GM12872 (cell line): Measurements from ENCODE around the gene UTP3.

ENCODE experiments used
- TF ChIP-seq, protein P1 (sequence below): IDR thresholded peaks from 3 replicates; pipeline ENCODE4 v1.5.1; 2011; ENCODE audit warnings: low read depth, mild to moderate bottlenecking, low read length, moderate library complexity; ENCODE audit not compliant: insufficient read depth

UTP3 gene

GRCh38 chr4:70678383-70678999 lies 9.8 kb upstream of the UTP3 start:
- TF ChIP-seq, protein P1, sequence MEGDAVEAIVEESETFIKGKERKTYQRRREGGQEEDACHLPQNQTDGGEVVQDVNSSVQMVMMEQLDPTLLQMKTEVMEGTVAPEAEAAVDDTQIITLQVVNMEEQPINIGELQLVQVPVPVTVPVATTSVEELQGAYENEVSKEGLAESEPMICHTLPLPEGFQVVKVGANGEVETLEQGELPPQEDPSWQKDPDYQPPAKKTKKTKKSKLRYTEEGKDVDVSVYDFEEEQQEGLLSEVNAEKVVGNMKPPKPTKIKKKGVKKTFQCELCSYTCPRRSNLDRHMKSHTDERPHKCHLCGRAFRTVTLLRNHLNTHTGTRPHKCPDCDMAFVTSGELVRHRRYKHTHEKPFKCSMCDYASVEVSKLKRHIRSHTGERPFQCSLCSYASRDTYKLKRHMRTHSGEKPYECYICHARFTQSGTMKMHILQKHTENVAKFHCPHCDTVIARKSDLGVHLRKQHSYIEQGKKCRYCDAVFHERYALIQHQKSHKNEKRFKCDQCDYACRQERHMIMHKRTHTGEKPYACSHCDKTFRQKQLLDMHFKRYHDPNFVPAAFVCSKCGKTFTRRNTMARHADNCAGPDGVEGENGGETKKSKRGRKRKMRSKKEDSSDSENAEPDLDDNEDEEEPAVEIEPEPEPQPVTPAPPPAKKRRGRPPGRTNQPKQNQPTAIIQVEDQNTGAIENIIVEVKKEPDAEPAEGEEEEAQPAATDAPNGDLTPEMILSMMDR: no peak

DNA sequence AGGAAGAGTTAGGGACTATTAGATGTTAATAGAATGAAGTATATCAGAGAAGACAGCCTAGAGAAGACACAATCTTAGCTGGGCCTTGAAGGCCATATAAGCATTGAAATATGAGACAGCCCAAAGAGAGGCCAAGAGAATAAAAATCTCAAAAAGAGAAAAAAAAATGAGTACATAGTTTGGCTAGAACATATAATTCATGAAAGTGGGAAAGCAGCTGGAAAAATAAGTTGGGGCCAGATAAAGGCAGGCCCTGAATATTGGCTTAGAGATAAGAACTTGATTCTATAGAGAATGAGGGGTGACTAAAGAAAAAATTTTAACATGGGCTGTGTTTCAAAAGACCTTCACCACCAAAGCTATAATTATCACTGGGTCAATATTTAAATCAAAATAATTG lies 7.4 kb upstream of the UTP3 start:
- TF ChIP-seq, protein P1: no peak

DNA sequence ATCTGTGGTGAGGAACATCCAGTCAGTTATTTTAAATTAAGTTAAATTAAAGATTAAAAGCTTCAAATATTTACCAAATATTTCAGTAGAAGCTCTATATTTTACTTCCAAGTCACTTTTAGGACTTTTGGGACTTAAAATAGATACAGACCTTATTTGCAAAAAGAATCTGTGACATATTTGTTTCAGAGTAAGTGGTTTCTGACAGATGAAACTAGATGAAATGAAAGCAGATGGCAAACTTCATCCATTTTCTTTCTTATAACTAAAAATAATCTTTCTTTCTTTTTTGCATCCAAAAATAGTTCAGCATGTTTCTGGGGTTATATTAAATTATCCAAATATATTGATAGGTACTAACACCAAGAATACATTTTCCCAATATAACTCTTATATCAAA lies 6.6 kb upstream of the UTP3 start:
- TF ChIP-seq, protein P1: no peak

GRCh38 chr4:70687392-70687791 lies 940 bp upstream of the UTP3 start:
- TF ChIP-seq, protein P1: no peak

DNA sequence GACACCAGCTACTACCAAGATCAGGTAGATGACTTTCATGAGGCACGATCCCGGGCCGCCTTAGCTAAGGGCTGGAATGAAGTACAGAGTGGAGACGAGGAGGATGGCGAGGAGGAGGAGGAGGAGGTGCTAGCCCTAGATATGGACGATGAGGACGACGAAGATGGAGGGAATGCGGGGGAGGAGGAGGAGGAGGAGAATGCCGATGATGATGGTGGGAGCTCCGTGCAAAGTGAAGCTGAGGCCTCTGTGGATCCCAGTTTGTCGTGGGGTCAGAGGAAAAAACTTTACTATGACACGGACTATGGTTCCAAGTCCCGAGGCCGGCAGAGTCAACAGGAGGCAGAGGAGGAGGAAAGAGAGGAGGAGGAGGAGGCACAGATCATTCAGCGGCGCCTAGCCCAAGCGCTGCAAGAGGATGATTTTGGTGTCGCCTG lies 481 bp downstream of the UTP3 start:
- TF ChIP-seq, protein P1: no peak

DNA sequence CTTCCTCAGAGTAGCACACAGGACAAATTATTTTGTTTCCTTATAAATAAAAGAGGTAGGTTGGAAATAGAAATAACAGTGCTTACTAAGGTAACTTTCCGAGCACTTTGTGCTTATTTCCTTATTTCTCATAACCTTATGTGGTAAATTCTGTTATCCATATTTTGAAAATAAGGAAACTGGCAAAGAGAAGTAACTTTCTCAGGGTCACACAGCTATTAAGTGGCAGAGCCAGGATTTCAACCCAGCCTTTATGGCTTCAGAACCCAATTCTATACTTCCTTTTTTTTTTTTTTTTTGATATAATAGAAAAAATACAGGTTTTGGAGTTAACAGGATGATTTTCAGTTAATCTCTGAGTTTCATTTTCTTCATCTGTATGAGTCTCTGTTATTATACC lies 3.3 kb downstream of the UTP3 start:
- TF ChIP-seq, protein P1: no peak

DNA sequence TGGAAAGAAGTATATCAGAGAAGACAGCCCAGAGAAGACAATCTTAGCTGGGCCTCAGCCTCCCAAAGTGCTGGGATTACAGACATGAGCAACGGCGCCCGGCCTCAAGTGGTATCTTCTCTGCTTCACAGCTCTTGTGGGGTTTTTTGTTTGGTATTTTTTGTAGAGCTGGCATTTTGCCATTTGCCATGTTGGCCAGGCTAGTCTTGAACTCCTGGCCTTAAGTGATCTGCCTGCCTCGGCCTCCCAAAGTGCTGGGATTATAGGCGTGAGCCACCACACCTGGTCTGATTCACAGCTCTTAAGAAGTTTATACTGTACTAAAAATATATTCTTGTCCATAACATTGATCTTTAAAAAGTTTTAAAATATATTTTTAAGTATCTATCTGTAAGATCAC lies 12.4 kb downstream of the UTP3 start:
- TF ChIP-seq, protein P1: no peak
